ENCODE data around the gene CYP2J2. TPM values are rescaled to one million over a fixed set of nuclear protein-coding genes. Genes with fewer than 3 reads are reported as not detected.
"Not testable (repeated sequence)": the region's sequence is repeated elsewhere in the genome, so short reads cannot be mapped to it uniquely, and the experiment has no call there.

The CYP2J2 gene
- total RNA-seq, 1 experiment from 2014 or later: 0.46 TPM

DNA sequence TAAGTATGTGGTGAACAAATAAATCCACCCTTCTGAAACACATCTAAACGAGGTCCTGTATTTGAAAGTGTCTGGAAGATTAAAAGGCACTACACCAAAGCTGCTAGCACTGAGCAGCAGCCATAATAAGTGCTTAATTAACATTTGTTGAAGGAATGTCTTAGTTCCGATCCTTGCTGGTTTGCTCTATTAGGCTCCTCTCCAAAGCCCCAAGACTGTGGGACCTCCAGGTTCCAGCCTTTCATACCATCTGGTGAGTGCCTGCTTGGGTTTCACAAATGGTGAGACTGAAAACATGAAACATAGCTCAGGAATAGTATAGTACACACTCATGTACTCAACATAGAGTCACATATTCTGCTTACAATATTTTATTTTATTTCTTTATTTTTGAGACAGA, 640 bp upstream of the CYP2J2 start:
- POLR2A ChIA-PET: no interaction called here
- Mint-ChIP-seq H3K4me3 (peak overlapping the region; percentile 70), H3K36me3 (peaks cover 9% of the 10 kb centered on the region), H3K27me3 (ENCODE audit: low read depth) (peaks cover 58% of the 10 kb centered on the region), H3K27ac (no peak overlapping the region), H3K9me3 (peaks cover 21% of the 10 kb centered on the region), H3K4me1 (peaks cover 9% of the 10 kb centered on the region)
- TF ChIP-seq, protein P1, sequence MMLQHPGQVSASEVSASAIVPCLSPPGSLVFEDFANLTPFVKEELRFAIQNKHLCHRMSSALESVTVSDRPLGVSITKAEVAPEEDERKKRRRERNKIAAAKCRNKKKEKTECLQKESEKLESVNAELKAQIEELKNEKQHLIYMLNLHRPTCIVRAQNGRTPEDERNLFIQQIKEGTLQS (CRISPR knock-in tag; conservative IDR thresholded peaks at IDR 0.05): no peak
- TF ChIP-seq ELF4 (CRISPR knock-in tag; IDR thresholded peaks at IDR 0.05; ENCODE audit: low read depth): no peak
- TF ChIP-seq, protein P2, sequence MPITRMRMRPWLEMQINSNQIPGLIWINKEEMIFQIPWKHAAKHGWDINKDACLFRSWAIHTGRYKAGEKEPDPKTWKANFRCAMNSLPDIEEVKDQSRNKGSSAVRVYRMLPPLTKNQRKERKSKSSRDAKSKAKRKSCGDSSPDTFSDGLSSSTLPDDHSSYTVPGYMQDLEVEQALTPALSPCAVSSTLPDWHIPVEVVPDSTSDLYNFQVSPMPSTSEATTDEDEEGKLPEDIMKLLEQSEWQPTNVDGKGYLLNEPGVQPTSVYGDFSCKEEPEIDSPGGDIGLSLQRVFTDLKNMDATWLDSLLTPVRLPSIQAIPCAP (CRISPR knock-in tag; IDR thresholded peaks at IDR 0.05): no peak
- TF ChIP-seq, protein P3, sequence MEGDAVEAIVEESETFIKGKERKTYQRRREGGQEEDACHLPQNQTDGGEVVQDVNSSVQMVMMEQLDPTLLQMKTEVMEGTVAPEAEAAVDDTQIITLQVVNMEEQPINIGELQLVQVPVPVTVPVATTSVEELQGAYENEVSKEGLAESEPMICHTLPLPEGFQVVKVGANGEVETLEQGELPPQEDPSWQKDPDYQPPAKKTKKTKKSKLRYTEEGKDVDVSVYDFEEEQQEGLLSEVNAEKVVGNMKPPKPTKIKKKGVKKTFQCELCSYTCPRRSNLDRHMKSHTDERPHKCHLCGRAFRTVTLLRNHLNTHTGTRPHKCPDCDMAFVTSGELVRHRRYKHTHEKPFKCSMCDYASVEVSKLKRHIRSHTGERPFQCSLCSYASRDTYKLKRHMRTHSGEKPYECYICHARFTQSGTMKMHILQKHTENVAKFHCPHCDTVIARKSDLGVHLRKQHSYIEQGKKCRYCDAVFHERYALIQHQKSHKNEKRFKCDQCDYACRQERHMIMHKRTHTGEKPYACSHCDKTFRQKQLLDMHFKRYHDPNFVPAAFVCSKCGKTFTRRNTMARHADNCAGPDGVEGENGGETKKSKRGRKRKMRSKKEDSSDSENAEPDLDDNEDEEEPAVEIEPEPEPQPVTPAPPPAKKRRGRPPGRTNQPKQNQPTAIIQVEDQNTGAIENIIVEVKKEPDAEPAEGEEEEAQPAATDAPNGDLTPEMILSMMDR (IDR thresholded peaks at IDR 0.05): no peak
- no peak for TF ChIP-seq ZNF138 (CRISPR knock-in tag; conservative IDR thresholded peaks at IDR 0.05)
- DNase-seq (ENCODE audit: low spot score): no peak
- no peak for ATAC-seq
- CTCF ChIA-PET: interaction anchor here (1.1 to 2.7 kb wide), 3 partner anchors 20 to 44 kb away, joined by 3 to 12 read pairs (median 3); no protein-coding TSS in a partner anchor

DNA sequence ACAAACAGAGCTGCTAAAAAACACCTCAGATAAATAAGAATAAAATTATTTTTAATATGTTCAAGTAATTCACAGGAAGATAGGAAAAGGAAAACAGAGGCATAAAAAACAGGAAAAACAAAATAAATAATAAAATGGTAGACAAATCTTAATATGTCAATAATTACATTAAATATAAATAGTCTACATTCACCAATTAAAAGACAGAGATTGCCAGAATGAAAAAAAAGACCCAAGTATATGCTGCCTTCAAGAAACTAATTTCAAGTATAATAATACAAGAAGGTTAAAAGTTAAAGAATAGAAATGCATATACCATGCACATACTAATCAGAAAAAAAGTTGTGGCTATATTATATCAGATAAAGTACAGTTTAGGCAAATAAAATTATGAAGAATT, 1.9 kb downstream of the CYP2J2 start:
- Mint-ChIP-seq H3K27ac (no peak overlapping the region), H3K9me3 (peaks cover 21% of the 10 kb centered on the region), H3K36me3 (peaks cover 9% of the 10 kb centered on the region), H3K4me3 (no peak overlapping the region), H3K27me3 (ENCODE audit: low read depth) (peaks cover 54% of the 10 kb centered on the region), H3K4me1 (peaks cover 9% of the 10 kb centered on the region)
- POLR2A ChIA-PET: no interaction called here
- DNase-seq (ENCODE audit: low spot score) (no peak), ATAC-seq (no peak)
- no peak for TF ChIP-seq ELF4 (CRISPR knock-in tag; IDR thresholded peaks at IDR 0.05; ENCODE audit: low read depth)
- TF ChIP-seq, protein P4, sequence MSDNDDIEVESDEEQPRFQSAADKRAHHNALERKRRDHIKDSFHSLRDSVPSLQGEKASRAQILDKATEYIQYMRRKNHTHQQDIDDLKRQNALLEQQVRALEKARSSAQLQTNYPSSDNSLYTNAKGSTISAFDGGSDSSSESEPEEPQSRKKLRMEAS (CRISPR knock-in tag; IDR thresholded peaks at IDR 0.05): no peak
- TF ChIP-seq GTF2I (CRISPR knock-in tag; conservative IDR thresholded peaks at IDR 0.05): no peak
- no peak for TF ChIP-seq SOX15 (CRISPR knock-in tag; IDR thresholded peaks at IDR 0.05)
- CTCF ChIA-PET: no interaction called here

DNA sequence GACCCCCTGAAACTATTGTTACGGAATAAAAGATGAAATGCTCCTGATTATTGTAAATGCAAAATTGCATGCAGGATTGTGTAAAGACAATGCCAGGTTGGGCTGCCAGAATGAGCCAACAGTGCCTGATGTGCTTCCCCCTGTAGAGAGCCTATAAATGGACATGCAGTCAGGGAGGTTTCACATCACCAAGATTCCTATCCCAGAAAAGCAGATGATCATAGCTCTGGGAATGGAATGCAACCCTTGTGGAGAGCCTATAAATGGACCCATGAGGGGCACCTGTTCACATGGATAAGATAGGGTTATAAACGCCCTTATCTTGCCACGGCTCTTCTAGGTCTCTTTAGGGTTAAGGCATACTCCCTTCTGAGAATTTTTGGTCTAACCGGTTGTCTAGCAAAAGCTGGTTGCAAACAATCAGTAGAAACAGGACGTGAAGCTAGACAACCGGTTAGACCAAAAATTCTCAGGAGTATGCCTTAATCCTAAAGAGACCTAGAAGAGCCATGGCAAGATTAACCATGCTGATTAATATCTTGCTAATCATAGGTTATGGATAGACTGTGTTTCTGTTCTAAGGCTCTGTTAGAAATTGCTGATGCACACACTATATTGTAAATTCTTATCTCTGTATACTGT, 5.2 kb downstream of the CYP2J2 start:
- ATAC-seq; POLR2A ChIA-PET; H3K36me3 Mint-ChIP-seq; H3K4me1 Mint-ChIP-seq; H3K4me3 Mint-ChIP-seq; H3K27ac Mint-ChIP-seq; DNase-seq (ENCODE audit: low spot score): not testable (repeated sequence)
- CTCF ChIA-PET: interaction anchor here (1.5 kb wide), 1 partner anchor 12 kb away, joined by 3 read pairs; no protein-coding TSS in a partner anchor
- peaks cover 24% of the 10 kb centered on the region for H3K27me3 Mint-ChIP-seq (ENCODE audit: low read depth)
- H3K9me3 Mint-ChIP-seq: peaks cover 25% of the 10 kb centered on the region

DNA sequence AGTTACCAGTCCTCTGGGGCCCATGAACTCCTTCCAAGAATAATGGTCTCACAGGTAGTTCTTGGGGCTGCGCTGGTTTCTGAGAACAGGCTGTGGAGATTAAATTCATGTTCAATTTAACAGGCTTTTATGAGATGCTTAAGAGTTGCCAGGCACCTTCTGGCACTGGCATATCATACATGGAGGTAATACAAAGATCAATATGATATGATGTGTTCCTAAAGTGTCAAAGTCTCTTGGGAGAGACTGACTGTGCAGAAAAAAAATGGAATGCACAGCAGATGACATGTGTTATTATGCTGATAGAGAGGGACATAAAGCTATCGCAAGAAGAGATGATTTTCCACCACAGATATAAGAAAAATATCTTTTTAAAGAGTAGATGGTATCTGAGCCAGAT, 6.8 kb downstream of the CYP2J2 start:
- Mint-ChIP-seq H3K27ac (no peak overlapping the region), H3K36me3 (peaks cover 5% of the 10 kb centered on the region; the same call in 1 of the 2 replicates), H3K4me3 (no peak overlapping the region), H3K4me1 (no peaks in the 10 kb centered on the region), H3K27me3 (ENCODE audit: low read depth) (peaks cover 8% of the 10 kb centered on the region), H3K9me3 (peaks cover 14% of the 10 kb centered on the region)
- ChIA-PET POLR2A (no interaction called here), CTCF (no interaction called here)
- DNase-seq (ENCODE audit: low spot score): no peak
- ATAC-seq: no peak
- TF ChIP-seq NR1H2 (CRISPR knock-in tag; IDR thresholded peaks at IDR 0.05) (no peak), GRHL2 (CRISPR knock-in tag; IDR thresholded peaks at IDR 0.05; ENCODE audit: insufficient replicate concordance, severe bottlenecking) (no peak), ETV6 (CRISPR knock-in tag; IDR thresholded peaks at IDR 0.05) (no peak), MYBL2 (CRISPR knock-in tag; IDR thresholded peaks at IDR 0.05) (no peak)
- TF ChIP-seq, protein P5, sequence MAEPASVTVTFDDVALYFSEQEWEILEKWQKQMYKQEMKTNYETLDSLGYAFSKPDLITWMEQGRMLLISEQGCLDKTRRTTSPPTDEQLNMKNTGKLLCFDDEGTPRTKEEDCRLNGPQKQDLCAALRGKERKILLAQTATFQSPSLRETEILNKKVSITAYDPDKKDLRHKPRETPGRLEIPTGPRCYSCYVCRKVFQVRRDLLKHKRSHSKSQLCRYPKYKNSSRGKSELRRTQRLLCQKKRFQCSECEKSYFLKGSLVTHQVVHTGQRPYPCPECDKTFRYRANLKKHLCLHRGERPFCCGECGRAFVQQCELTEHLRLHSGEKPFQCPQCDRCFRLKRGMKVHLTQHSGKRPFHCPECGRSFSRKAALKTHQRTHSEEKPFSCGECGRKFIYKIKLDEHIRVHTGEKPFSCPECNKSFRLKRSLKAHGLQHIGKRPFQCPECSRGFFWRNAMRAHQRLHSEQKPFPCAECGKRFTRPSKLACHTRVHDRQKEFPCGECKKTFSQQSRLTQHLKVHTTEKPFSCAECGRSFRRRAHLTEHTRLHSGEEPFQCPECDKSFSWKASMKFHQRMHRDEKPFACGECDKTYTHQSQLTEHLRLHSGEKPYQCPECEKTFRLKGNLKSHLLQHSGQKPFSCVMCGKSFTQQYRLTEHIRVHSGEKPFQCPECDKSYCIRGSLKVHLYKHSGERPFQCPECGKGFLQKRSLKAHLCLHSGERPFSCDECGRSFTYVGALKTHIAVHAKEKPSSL (CRISPR knock-in tag; conservative IDR thresholded peaks at IDR 0.05): no peak
- TF ChIP-seq, protein P6, sequence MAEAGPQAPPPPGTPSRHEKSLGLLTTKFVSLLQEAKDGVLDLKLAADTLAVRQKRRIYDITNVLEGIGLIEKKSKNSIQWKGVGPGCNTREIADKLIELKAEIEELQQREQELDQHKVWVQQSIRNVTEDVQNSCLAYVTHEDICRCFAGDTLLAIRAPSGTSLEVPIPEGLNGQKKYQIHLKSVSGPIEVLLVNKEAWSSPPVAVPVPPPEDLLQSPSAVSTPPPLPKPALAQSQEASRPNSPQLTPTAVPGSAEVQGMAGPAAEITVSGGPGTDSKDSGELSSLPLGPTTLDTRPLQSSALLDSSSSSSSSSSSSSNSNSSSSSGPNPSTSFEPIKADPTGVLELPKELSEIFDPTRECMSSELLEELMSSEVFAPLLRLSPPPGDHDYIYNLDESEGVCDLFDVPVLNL (CRISPR knock-in tag; IDR thresholded peaks at IDR 0.05; ENCODE audit: borderline replicate concordance, low read depth): no peak
- TF ChIP-seq, protein P3 (IDR thresholded peaks at IDR 0.05): no peak

Measured in WTC11 (cell line).